Adrenal gland (tissue), 5 donors: ENCODE measurements around the gene HLX.

ENCODE experiments used
- POLR2A ChIP-seq, 2 donors: fragments of 450-650 bp; IDR thresholded peaks; one replicate each; pipeline ENCODE4 v1.6.1; 2017; ENCODE audit warnings: antibody characterized with exemption in 2 of 2, mild to moderate bottlenecking in 2 of 2, moderate library complexity in 1 of 2
- TF ChIP-seq, protein P1 (sequence below), 6 experiments: fragments of 450-650 bp in 4 of 6; fragments of 200-600 bp in 2 of 6; sonication (generic) in 1 of 6; IDR thresholded peaks; 1 replicate in 5 of 6; 2 replicates in 1 of 6; pipeline versions ENCODE4 v1.5.1 to v1.8.0; 2016 to 2021; ENCODE audit warnings: antibody characterized with exemption in 6 of 6, mild to moderate bottlenecking in 2 of 6, moderate library complexity in 1 of 6
- donor health status: DM: no; HTN: no; CAD: no.

DNA sequence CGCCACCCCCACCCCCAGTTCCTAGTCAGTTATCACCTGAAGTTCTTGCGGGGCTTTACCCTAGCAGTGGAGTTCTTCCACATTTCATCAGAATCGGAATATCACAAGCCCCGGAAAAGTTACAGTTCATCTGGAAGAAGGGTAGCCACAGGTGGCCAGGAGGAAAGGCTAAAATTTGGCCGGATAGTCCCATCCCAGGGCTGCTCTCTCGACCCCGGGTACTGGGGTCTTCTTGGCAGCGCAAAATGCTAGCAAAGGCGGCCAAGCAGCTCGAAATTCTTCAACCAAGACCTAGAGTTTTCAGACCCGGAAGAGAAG is 7.9 kb downstream of the HLX start:
- TF ChIP-seq, protein P1, sequence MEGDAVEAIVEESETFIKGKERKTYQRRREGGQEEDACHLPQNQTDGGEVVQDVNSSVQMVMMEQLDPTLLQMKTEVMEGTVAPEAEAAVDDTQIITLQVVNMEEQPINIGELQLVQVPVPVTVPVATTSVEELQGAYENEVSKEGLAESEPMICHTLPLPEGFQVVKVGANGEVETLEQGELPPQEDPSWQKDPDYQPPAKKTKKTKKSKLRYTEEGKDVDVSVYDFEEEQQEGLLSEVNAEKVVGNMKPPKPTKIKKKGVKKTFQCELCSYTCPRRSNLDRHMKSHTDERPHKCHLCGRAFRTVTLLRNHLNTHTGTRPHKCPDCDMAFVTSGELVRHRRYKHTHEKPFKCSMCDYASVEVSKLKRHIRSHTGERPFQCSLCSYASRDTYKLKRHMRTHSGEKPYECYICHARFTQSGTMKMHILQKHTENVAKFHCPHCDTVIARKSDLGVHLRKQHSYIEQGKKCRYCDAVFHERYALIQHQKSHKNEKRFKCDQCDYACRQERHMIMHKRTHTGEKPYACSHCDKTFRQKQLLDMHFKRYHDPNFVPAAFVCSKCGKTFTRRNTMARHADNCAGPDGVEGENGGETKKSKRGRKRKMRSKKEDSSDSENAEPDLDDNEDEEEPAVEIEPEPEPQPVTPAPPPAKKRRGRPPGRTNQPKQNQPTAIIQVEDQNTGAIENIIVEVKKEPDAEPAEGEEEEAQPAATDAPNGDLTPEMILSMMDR (IDR thresholded peaks at IDR 0.05) = no peak
- TF ChIP-seq POLR2A (IDR thresholded peaks at IDR 0.05) = no peak
